Measurements from ENCODE around the gene CD101. TPM values are rescaled to one million over a fixed set of nuclear protein-coding genes. Genes with fewer than 3 reads are reported as not detected.

Gene CD101
- total RNA-seq, 1 experiment from 2014 or later: 1.2 TPM

DNA sequence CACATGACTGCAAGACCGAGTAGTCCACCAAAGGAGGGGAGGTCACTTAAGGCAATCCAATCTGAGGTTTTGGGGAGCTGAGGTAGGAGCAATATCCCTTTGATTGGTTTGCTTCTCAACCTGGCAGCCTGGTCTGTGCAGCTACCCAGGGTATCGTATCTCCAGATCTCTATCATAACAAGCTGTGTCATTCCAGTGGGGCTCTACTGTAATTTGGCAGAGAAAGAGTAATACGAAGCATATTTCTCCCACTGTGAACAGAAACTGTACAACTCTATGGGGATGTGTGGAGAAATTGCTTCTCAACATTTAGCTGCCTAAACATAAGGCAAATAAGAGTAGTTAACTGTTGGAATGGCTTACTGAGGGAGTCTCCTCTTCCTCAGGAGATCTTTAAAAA is 20.6 kb downstream of the CD101 start:
- BruUV-seq (replicated peaks): no TSS peak
- ATAC-seq (no peak), DNase-seq (ENCODE audit: low read depth, low spot score) (no peak)
- no peaks in the 10 kb centered on the region for H3K9me2 ChIP-seq (ENCODE audit: insufficient read depth)
- TF ChIP-seq, protein P1, sequence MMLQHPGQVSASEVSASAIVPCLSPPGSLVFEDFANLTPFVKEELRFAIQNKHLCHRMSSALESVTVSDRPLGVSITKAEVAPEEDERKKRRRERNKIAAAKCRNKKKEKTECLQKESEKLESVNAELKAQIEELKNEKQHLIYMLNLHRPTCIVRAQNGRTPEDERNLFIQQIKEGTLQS (IDR thresholded peaks at IDR 0.05): no peak
- no peak for TF ChIP-seq RAD21 (IDR thresholded peaks at IDR 0.05; ENCODE audit: low read depth)
- TF ChIP-seq CTCF (IDR thresholded peaks at IDR 0.05 in 2 of 3, conservative IDR thresholded peaks at IDR 0.05 in 1 of 3; ENCODE audit: borderline replicate concordance in 1 of 3, insufficient read depth in 1 of 3, low read depth in 2 of 3, low read length in 2 of 3): no peak
- no peak for TF ChIP-seq SP1 (IDR thresholded peaks at IDR 0.05; ENCODE audit: low read depth)
- no peak for TF ChIP-seq ZBTB33 (IDR thresholded peaks at IDR 0.05; ENCODE audit: extremely low read depth, insufficient replicate concordance, low read length)
- no peaks in the 10 kb centered on the region for H3K9me3 ChIP-seq (ENCODE audit: control insufficient read depth in 1 of 2, insufficient read depth in 1 of 2, low read depth in 1 of 2, low read length in 2 of 2)
- intact Hi-C loops (cut with micrococcal nuclease): no loop called here
- RAD21 ChIA-PET (ENCODE audit: low non-redundant PET in 1 of 2, low total read pairs in 2 of 2, uncharacterized antibody in 2 of 2, unreplicated experiment in 2 of 2): no interaction called here
- no peak overlapping the region for H3K9ac ChIP-seq (ENCODE audit: low read length)
- H3K27me3 ChIP-seq (ENCODE audit: insufficient read depth, low read length): no peaks in the 10 kb centered on the region
- no peak overlapping the region for H3K27ac ChIP-seq (ENCODE audit: low read depth, low read length)
- H3K4me3 ChIP-seq (replicated peaks in 1 of 2; ENCODE audit: low read depth in 1 of 2, low read length in 2 of 2): no peak overlapping the region
- H3K36me3 ChIP-seq (ENCODE audit: control insufficient read depth in 1 of 2, insufficient read depth in 2 of 2, low read length in 2 of 2): no peaks in the 10 kb centered on the region
- no peaks in the 10 kb centered on the region for H3K79me2 ChIP-seq (ENCODE audit: insufficient read depth, low read length)
- CTCF ChIA-PET: no interaction called here
- H3K4me2 ChIP-seq (ENCODE audit: low read length): no peak overlapping the region
- H2AFZ ChIP-seq (ENCODE audit: low read depth, low read length, poor library complexity, severe bottlenecking): no peak overlapping the region
- POLR2A ChIA-PET: no interaction called here
- no peaks in the 10 kb centered on the region for H3K4me1 ChIP-seq (ENCODE audit: control insufficient read depth in 1 of 2, insufficient read depth in 2 of 2, low read length in 2 of 2)
- H4K20me1 ChIP-seq (ENCODE audit: insufficient read depth): no peaks in the 10 kb centered on the region
